Activated CD4-positive, alpha-beta memory T cell treated with anti-CD3 and anti-CD28 coated beads for 36 hours (primary cell): ENCODE results near the gene SMIM43. TPM values are rescaled to one million over a fixed set of nuclear protein-coding genes. Genes with fewer than 3 reads are reported as not detected.

Source experiments
- CTCF ChIA-PET: fragments of 350-600 bp; sonication (Branson Sonifier 250); formaldehyde crosslinking; loops from one replicate; lab custom pipeline; 2021; ENCODE audit warnings: antibody characterized with exemption, inconsistent platforms; lab: Charles Lee
- POLR2A ChIA-PET: fragments of 350-600 bp; sonication (Branson Sonifier 250); formaldehyde crosslinking; loops from one replicate; lab custom pipeline; 2021; ENCODE audit warnings: antibody characterized with exemption; lab: Charles Lee
- DNase-seq: peaks from one replicate; pipeline ENCODE4 v3.0.0-alpha.2; 2020
- H3K27ac Mint-ChIP-seq: one replicate; pipeline ENCODE4 v1.8.0; 2021; ENCODE audit warnings: mixed read lengths
- H3K27me3 Mint-ChIP-seq: one replicate; pipeline ENCODE4 v1.8.0; 2021; ENCODE audit warnings: mixed read lengths
- H3K36me3 Mint-ChIP-seq: one replicate; pipeline ENCODE4 v1.8.0; 2021; ENCODE audit warnings: mixed read lengths
- H3K4me1 Mint-ChIP-seq: one replicate; pipeline ENCODE4 v1.8.0; 2021; ENCODE audit warnings: low read depth, mixed read lengths
- H3K4me3 Mint-ChIP-seq: one replicate; pipeline ENCODE4 v1.8.0; 2021; ENCODE audit warnings: mild to moderate bottlenecking, mixed read lengths
- H3K9me3 Mint-ChIP-seq: one replicate; pipeline ENCODE4 v1.8.0; 2021; ENCODE audit warnings: mixed read lengths
- intact Hi-C: fragments of 100-400 bp; cut with micrococcal nuclease; formaldehyde crosslinking; loops from one replicate; pipeline ENCODE4 v1.15.1; 2023
- total RNA-seq, 2 experiments: library from RNA; stranded (reverse); gene quantifications; one replicate each; pipeline ENCODE4 v1.2.3, GENCODE V29; 2021

SMIM43 gene
- total RNA-seq, 2 experiments from 2014 or later = not detected

- no peaks in the 10 kb centered on the region for H3K36me3 Mint-ChIP-seq
Observed at GRCh38 chr4:121792966-121793365, 28.0 kb upstream of the SMIM43 start.

GRCh38 chr4:121791481-121791880 lies 26.5 kb upstream of the SMIM43 start:
- Mint-ChIP-seq H3K4me1 (peaks cover 19% of the 10 kb centered on the region), H3K9me3 (no peaks in the 10 kb centered on the region), H3K4me3 (no peak overlapping the region), H3K27me3 (peaks cover 22% of the 10 kb centered on the region), H3K27ac (no peak overlapping the region), H3K36me3 (no peaks in the 10 kb centered on the region)
- intact Hi-C loops = no loop called here
- POLR2A ChIA-PET = no interaction called here
- DNase-seq = no peak
- CTCF ChIA-PET = interaction anchor here (1.1 kb wide), 1 partner anchor 15 kb away, joined by 3 read pairs; no protein-coding TSS in a partner anchor

More at GRCh38 chr4:121792966-121793365, 28.0 kb upstream of the SMIM43 start:
- H3K9me3 Mint-ChIP-seq = no peaks in the 10 kb centered on the region
- no peak overlapping the region for H3K27ac Mint-ChIP-seq
- intact Hi-C loops = no loop called here
- peaks cover 19% of the 10 kb centered on the region for H3K4me1 Mint-ChIP-seq
- ChIA-PET POLR2A (interaction anchor here (0.6 kb wide), 1 partner anchor 10 kb away, joined by 4 read pairs; no protein-coding TSS in a partner anchor), CTCF (interaction anchor here (0.7 kb wide), 1 partner anchor 679 kb away, joined by 3 read pairs; no protein-coding TSS in a partner anchor)
- no peak overlapping the region for H3K4me3 Mint-ChIP-seq
- no peak for DNase-seq
- peaks cover 16% of the 10 kb centered on the region for H3K27me3 Mint-ChIP-seq

- no peaks in the 10 kb centered on the region for H3K36me3 Mint-ChIP-seq
- intact Hi-C loops = no loop called here
- no peak overlapping the region for H3K4me3 Mint-ChIP-seq
- peaks cover 22% of the 10 kb centered on the region for H3K27me3 Mint-ChIP-seq
- no peak overlapping the region for H3K27ac Mint-ChIP-seq
- H3K4me1 Mint-ChIP-seq = peaks cover 15% of the 10 kb centered on the region
- ChIA-PET POLR2A (interaction anchor here (0.6 kb wide), 1 partner anchor 16 kb away, joined by 3 read pairs; no protein-coding TSS in a partner anchor), CTCF (interaction anchor here (1.1 kb wide), 1 partner anchor 14 kb away, joined by 3 read pairs; no protein-coding TSS in a partner anchor)
- no peak for DNase-seq
- H3K9me3 Mint-ChIP-seq = no peaks in the 10 kb centered on the region
Observed at GRCh38 chr4:121790976-121791375, 26.0 kb upstream of the SMIM43 start.

GRCh38 chr4:121789960-121790829 lies 25.2 kb upstream of the SMIM43 start:
- intact Hi-C loops = no loop called here
- Mint-ChIP-seq H3K27ac (no peak overlapping the region), H3K4me1 (peaks cover 11% of the 10 kb centered on the region), H3K27me3 (peaks cover 27% of the 10 kb centered on the region), H3K36me3 (no peaks in the 10 kb centered on the region), H3K9me3 (no peaks in the 10 kb centered on the region), H3K4me3 (no peak overlapping the region)
- CTCF ChIA-PET = interaction anchor here (1.1 kb wide), 1 partner anchor 14 kb away, joined by 3 read pairs; no protein-coding TSS in a partner anchor
- POLR2A ChIA-PET = interaction anchor here (0.6 kb wide), 1 partner anchor 17 kb away, joined by 3 read pairs; no protein-coding TSS in a partner anchor
- no peak for DNase-seq

- Mint-ChIP-seq H3K27ac (no peak overlapping the region), H3K4me1 (peaks cover 6% of the 10 kb centered on the region), H3K36me3 (no peaks in the 10 kb centered on the region), H3K4me3 (no peak overlapping the region), H3K9me3 (no peaks in the 10 kb centered on the region), H3K27me3 (peaks cover 33% of the 10 kb centered on the region)
- no peak for DNase-seq
- CTCF ChIA-PET = no interaction called here
- intact Hi-C loops = no loop called here
- POLR2A ChIA-PET = no interaction called here
Observed at GRCh38 chr4:121789455-121789854, 24.5 kb upstream of the SMIM43 start.

GRCh38 chr4:121788896-121789295 lies 23.9 kb upstream of the SMIM43 start:
- no peak for DNase-seq
- Mint-ChIP-seq H3K27me3 (peaks cover 35% of the 10 kb centered on the region), H3K27ac (no peak overlapping the region), H3K36me3 (no peaks in the 10 kb centered on the region), H3K4me3 (no peak overlapping the region), H3K9me3 (peaks cover 2% of the 10 kb centered on the region), H3K4me1 (peaks cover 6% of the 10 kb centered on the region)
- CTCF ChIA-PET = no interaction called here
- intact Hi-C loops = no loop called here
- POLR2A ChIA-PET = no interaction called here

- H3K4me3 Mint-ChIP-seq = no peak overlapping the region
- ChIA-PET CTCF (no interaction called here), POLR2A (no interaction called here)
- H3K36me3 Mint-ChIP-seq = no peaks in the 10 kb centered on the region
- no peak for DNase-seq
- peaks cover 6% of the 10 kb centered on the region for H3K4me1 Mint-ChIP-seq
- intact Hi-C loops = no loop called here
- peaks cover 2% of the 10 kb centered on the region for H3K9me3 Mint-ChIP-seq
- H3K27me3 Mint-ChIP-seq = peaks cover 40% of the 10 kb centered on the region
- H3K27ac Mint-ChIP-seq = no peak overlapping the region
Observed at GRCh38 chr4:121786221-121786620, 21.3 kb upstream of the SMIM43 start.

- CTCF ChIA-PET = no interaction called here
- POLR2A ChIA-PET = no interaction called here
- no peak overlapping the region for H3K27ac Mint-ChIP-seq
- no peak overlapping the region for H3K4me3 Mint-ChIP-seq
- DNase-seq = no peak
- peaks cover 2% of the 10 kb centered on the region for H3K9me3 Mint-ChIP-seq
- peaks cover 41% of the 10 kb centered on the region for H3K27me3 Mint-ChIP-seq
- intact Hi-C loops = no loop called here
- H3K4me1 Mint-ChIP-seq = peaks cover 6% of the 10 kb centered on the region
- H3K36me3 Mint-ChIP-seq = no peaks in the 10 kb centered on the region
Observed at GRCh38 chr4:121785479-121785878, 20.5 kb upstream of the SMIM43 start.

- peaks cover 6% of the 10 kb centered on the region for H3K4me1 Mint-ChIP-seq
- no peak for DNase-seq
- peaks cover 41% of the 10 kb centered on the region for H3K27me3 Mint-ChIP-seq
- ChIA-PET CTCF (no interaction called here), POLR2A (no interaction called here)
- intact Hi-C loops = no loop called here
- no peaks in the 10 kb centered on the region for H3K36me3 Mint-ChIP-seq
- H3K9me3 Mint-ChIP-seq = peaks cover 2% of the 10 kb centered on the region
- H3K27ac Mint-ChIP-seq = no peak overlapping the region
- no peak overlapping the region for H3K4me3 Mint-ChIP-seq
Observed at GRCh38 chr4:121784975-121785374, 20.0 kb upstream of the SMIM43 start.

- Mint-ChIP-seq H3K4me1 (peaks cover 6% of the 10 kb centered on the region), H3K27me3 (peaks cover 44% of the 10 kb centered on the region), H3K9me3 (peaks cover 2% of the 10 kb centered on the region), H3K27ac (no peak overlapping the region), H3K36me3 (no peaks in the 10 kb centered on the region), H3K4me3 (no peak overlapping the region)
- intact Hi-C loops = no loop called here
- CTCF ChIA-PET = no interaction called here
- POLR2A ChIA-PET = no interaction called here
- DNase-seq = no peak
Observed at GRCh38 chr4:121784401-121784800, 19.4 kb upstream of the SMIM43 start.

GRCh38 chr4:121783210-121783609 lies 18.2 kb upstream of the SMIM43 start:
- H3K4me1 Mint-ChIP-seq = no peaks in the 10 kb centered on the region
- ChIA-PET POLR2A (no interaction called here), CTCF (no interaction called here)
- no peak overlapping the region for H3K4me3 Mint-ChIP-seq
- H3K36me3 Mint-ChIP-seq = no peaks in the 10 kb centered on the region
- no peak overlapping the region for H3K27ac Mint-ChIP-seq
- H3K9me3 Mint-ChIP-seq = peaks cover 2% of the 10 kb centered on the region
- intact Hi-C loops = no loop called here
- no peak for DNase-seq
- H3K27me3 Mint-ChIP-seq = peaks cover 40% of the 10 kb centered on the region

GRCh38 chr4:121778991-121779628 lies 14.1 kb upstream of the SMIM43 start:
- POLR2A ChIA-PET = no interaction called here
- Mint-ChIP-seq H3K4me3 (no peak overlapping the region), H3K36me3 (no peaks in the 10 kb centered on the region), H3K27ac (no peak overlapping the region), H3K9me3 (no peaks in the 10 kb centered on the region), H3K4me1 (no peaks in the 10 kb centered on the region), H3K27me3 (peaks cover 16% of the 10 kb centered on the region)
- DNase-seq = no peak
- intact Hi-C loops = no loop called here
- CTCF ChIA-PET = interaction anchor here (0.6 kb wide), 1 partner anchor 13 kb away, joined by 5 read pairs; no protein-coding TSS in a partner anchor
